ENCODE results near the gene ZNF473. TPM values are rescaled to one million over a fixed set of nuclear protein-coding genes. Genes with fewer than 3 reads are reported as not detected.

Gene ZNF473
- total and polyA plus RNA-seq, 2 experiments from 2014 or later = 3.3 to 18.9 TPM

- Histone ChIP-seq H3K36me3 (ENCODE audit: insufficient read depth) (no peaks in the 10 kb centered on the region), H2AFZ (no peak overlapping the region), H3K4me1 (ENCODE audit: insufficient read depth) (no peaks in the 10 kb centered on the region), H3K27me3 (ENCODE audit: insufficient read depth) (no peaks in the 10 kb centered on the region), H3K4me3 (no peak overlapping the region), H3K27ac (ENCODE audit: low read depth) (no peak overlapping the region), H3F3A (replicated peaks; ENCODE audit: low read depth) (no peaks in the 10 kb centered on the region), H3K79me2 (replicated peaks; ENCODE audit: insufficient read depth) (no peaks in the 10 kb centered on the region), H3K4me2 (no peak overlapping the region), H4K20me1 (replicated peaks; ENCODE audit: insufficient read depth) (peaks cover 8% of the 10 kb centered on the region; the same call in 1 of the 2 replicates), H3K9me2 (ENCODE audit: insufficient read depth) (no peaks in the 10 kb centered on the region)
- ATAC-seq = no peak
- Mint-ChIP-seq H3K4me3 (no peak overlapping the region), H3K27me3 (ENCODE audit: insufficient read depth, low read depth, poor library complexity) (peaks cover 3% of the 10 kb centered on the region), H3K27ac (no peak overlapping the region), H3K9me3 (peaks cover 2% of the 10 kb centered on the region; the same call in 2 of the 3 replicates), H3K36me3 (ENCODE audit: low read depth) (peaks cover 5% of the 10 kb centered on the region; the same call in 2 of the 3 replicates), H3K4me1 (no peaks in the 10 kb centered on the region)
- DNase-seq (ENCODE audit: low spot score) = no peak
- TF ChIP-seq, protein P1, sequence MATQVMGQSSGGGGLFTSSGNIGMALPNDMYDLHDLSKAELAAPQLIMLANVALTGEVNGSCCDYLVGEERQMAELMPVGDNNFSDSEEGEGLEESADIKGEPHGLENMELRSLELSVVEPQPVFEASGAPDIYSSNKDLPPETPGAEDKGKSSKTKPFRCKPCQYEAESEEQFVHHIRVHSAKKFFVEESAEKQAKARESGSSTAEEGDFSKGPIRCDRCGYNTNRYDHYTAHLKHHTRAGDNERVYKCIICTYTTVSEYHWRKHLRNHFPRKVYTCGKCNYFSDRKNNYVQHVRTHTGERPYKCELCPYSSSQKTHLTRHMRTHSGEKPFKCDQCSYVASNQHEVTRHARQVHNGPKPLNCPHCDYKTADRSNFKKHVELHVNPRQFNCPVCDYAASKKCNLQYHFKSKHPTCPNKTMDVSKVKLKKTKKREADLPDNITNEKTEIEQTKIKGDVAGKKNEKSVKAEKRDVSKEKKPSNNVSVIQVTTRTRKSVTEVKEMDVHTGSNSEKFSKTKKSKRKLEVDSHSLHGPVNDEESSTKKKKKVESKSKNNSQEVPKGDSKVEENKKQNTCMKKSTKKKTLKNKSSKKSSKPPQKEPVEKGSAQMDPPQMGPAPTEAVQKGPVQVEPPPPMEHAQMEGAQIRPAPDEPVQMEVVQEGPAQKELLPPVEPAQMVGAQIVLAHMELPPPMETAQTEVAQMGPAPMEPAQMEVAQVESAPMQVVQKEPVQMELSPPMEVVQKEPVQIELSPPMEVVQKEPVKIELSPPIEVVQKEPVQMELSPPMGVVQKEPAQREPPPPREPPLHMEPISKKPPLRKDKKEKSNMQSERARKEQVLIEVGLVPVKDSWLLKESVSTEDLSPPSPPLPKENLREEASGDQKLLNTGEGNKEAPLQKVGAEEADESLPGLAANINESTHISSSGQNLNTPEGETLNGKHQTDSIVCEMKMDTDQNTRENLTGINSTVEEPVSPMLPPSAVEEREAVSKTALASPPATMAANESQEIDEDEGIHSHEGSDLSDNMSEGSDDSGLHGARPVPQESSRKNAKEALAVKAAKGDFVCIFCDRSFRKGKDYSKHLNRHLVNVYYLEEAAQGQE (IDR thresholded peaks at IDR 0.05; ENCODE audit: unreplicated experiment) = no peak
- TF ChIP-seq CREB1 (CRISPR knock-in tag; IDR thresholded peaks at IDR 0.05; ENCODE audit: low read depth) (no peak), JUNB (IDR thresholded peaks at IDR 0.05; ENCODE audit: unreplicated experiment) (no peak), POLR2AphosphoS5 (IDR thresholded peaks at IDR 0.05; ENCODE audit: low read depth) (no peak), ZNF462 (CRISPR knock-in tag; IDR thresholded peaks at IDR 0.05) (no peak), ZNF114 (CRISPR knock-in tag; IDR thresholded peaks at IDR 0.05) (no peak), EZH2 (IDR thresholded peaks at IDR 0.05; ENCODE audit: low read depth, unreplicated experiment) (no peak), STAT1 (IDR thresholded peaks at IDR 0.05; ENCODE audit: unreplicated experiment) (no peak), ZNF331 (CRISPR knock-in tag; IDR thresholded peaks at IDR 0.05; ENCODE audit: low read depth) (no peak), NANOG (IDR thresholded peaks at IDR 0.05; ENCODE audit: borderline replicate concordance) (no peak)
- TF ChIP-seq, protein P2, sequence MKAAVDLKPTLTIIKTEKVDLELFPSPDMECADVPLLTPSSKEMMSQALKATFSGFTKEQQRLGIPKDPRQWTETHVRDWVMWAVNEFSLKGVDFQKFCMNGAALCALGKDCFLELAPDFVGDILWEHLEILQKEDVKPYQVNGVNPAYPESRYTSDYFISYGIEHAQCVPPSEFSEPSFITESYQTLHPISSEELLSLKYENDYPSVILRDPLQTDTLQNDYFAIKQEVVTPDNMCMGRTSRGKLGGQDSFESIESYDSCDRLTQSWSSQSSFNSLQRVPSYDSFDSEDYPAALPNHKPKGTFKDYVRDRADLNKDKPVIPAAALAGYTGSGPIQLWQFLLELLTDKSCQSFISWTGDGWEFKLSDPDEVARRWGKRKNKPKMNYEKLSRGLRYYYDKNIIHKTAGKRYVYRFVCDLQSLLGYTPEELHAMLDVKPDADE (IDR thresholded peaks at IDR 0.05) = no peak
- TF ChIP-seq, protein P3, sequence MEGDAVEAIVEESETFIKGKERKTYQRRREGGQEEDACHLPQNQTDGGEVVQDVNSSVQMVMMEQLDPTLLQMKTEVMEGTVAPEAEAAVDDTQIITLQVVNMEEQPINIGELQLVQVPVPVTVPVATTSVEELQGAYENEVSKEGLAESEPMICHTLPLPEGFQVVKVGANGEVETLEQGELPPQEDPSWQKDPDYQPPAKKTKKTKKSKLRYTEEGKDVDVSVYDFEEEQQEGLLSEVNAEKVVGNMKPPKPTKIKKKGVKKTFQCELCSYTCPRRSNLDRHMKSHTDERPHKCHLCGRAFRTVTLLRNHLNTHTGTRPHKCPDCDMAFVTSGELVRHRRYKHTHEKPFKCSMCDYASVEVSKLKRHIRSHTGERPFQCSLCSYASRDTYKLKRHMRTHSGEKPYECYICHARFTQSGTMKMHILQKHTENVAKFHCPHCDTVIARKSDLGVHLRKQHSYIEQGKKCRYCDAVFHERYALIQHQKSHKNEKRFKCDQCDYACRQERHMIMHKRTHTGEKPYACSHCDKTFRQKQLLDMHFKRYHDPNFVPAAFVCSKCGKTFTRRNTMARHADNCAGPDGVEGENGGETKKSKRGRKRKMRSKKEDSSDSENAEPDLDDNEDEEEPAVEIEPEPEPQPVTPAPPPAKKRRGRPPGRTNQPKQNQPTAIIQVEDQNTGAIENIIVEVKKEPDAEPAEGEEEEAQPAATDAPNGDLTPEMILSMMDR (conservative IDR thresholded peaks at IDR 0.05; ENCODE audit: low read depth in 2 of 2) = no peak
Observed at GRCh38 chr19:50005428-50005827, 20.4 kb upstream of the ZNF473 start.
